Calu3 (cell line): ENCODE measurements around the gene FFAR1. TPM values are rescaled to one million over a fixed set of nuclear protein-coding genes. Genes with fewer than 3 reads are reported as not detected.

Source experiments
- microRNA-seq: library from miRNA; unstranded; fragments of <30 nt; microRNA quantifications from one replicate; pipeline ENCODE4 v1.2.0, GENCODE V29; 2022
- total RNA-seq: library from RNA; stranded (reverse); gene quantifications from 2 replicates; pipeline ENCODE4 v1.2.3, GENCODE V29; 2022

Gene FFAR1
- total RNA-seq, 1 experiment from 2014 or later, result not detected

Small RNA genes lying within 50 kb of the gene (microRNA-seq; reads per million reads assigned to microRNA genes)
- gene MIR5196, result not detected

Other genes with a start within 250 kb of the FFAR1 start
- 183 and 291 TPM in 2 replicates for gene FXYD3, start 232.1 kb upstream of the FFAR1 start, total RNA-seq
- 0.42 and 0.68 TPM in 2 replicates for gene LGI4, start 212.8 kb upstream of the FFAR1 start, total RNA-seq
- 1.6 and 2.0 TPM in 2 replicates for gene FXYD1, start 209.1 kb upstream of the FFAR1 start, total RNA-seq
- gene FXYD7, start 204.6 kb upstream of the FFAR1 start, total RNA-seq, result 0.90 and 1.3 TPM in 2 replicates
- 760 and 802 TPM in 2 replicates for gene FXYD5, start 193.2 kb upstream of the FFAR1 start, total RNA-seq
- gene FAM187B, start 119.2 kb upstream of the FFAR1 start, total RNA-seq, result not detected in 2 replicates
- 494 and 609 TPM in 2 replicates for gene LSR, start 98.9 kb upstream of the FFAR1 start, total RNA-seq
- 114 and 127 TPM in 2 replicates for gene USF2, start 78.9 kb upstream of the FFAR1 start, total RNA-seq
- gene HAMP, start 65.4 kb upstream of the FFAR1 start, total RNA-seq, result 0.45 TPM in 1 of 2 replicates, not detected in the other
- not detected in 2 replicates for gene MAG, start 55.7 kb upstream of the FFAR1 start, total RNA-seq
- gene CD22, start 18.7 kb upstream of the FFAR1 start, total RNA-seq, result 5.9 and 7.6 TPM in 2 replicates
- gene FFAR3, start 10.6 kb downstream of the FFAR1 start, total RNA-seq, result not detected in 2 replicates
- not detected in 2 replicates for gene GPR42, start 23.2 kb downstream of the FFAR1 start, total RNA-seq
- gene FFAR2, start 100.4 kb downstream of the FFAR1 start, total RNA-seq, result not detected in 2 replicates
- not detected in 2 replicates for gene KRTDAP, start 142.6 kb downstream of the FFAR1 start, total RNA-seq
- gene DMKN, start 165.7 kb downstream of the FFAR1 start, total RNA-seq, result 218 and 224 TPM in 2 replicates
- gene SBSN, start 180.4 kb downstream of the FFAR1 start, total RNA-seq, result not detected in 2 replicates
- not detected in 2 replicates for gene GAPDHS, start 185.6 kb downstream of the FFAR1 start, total RNA-seq
- 114 and 118 TPM in 2 replicates for gene TMEM147, start 197.7 kb downstream of the FFAR1 start, total RNA-seq
- not detected in 2 replicates for gene ATP4A, start 215.8 kb downstream of the FFAR1 start, total RNA-seq
- gene PMIS2, start 238.3 kb downstream of the FFAR1 start, total RNA-seq, result not detected in 2 replicates